BLaER1 treated with 17β-estradiol and CSF1 and Interleukin-3, amounts not matched to agents 10 nM and 100 nM (cell line): ENCODE results near the gene PCDHB6.
"Not testable (repeated sequence)": the region's sequence is repeated elsewhere in the genome, so short reads cannot be mapped to it uniquely, and the experiment has no call there.

ENCODE experiments used
- H3K27ac ChIP-seq, 11 experiments: shearing (Covaris generic); formaldehyde crosslinking; 2 replicates each; pipeline ENCODE4 v1.8.1; 2022
- H3K27me3 ChIP-seq, 11 experiments: shearing (Covaris generic); formaldehyde crosslinking; 2 replicates each; pipeline ENCODE4 v1.8.1; 2022
- H3K36me3 ChIP-seq, 11 experiments: shearing (Covaris generic); formaldehyde crosslinking; 2 replicates each; pipeline ENCODE4 v1.8.1; 2022
- H3K4me1 ChIP-seq, 10 experiments: shearing (Covaris generic); formaldehyde crosslinking; 2 replicates each; pipeline ENCODE4 v1.8.1; 2022
- H3K4me2 ChIP-seq, 11 experiments: shearing (Covaris generic); formaldehyde crosslinking; 2 replicates each; pipeline ENCODE4 v1.8.1; 2022
- H3K4me3 ChIP-seq, 10 experiments: shearing (Covaris generic); formaldehyde crosslinking; 2 replicates each; pipeline ENCODE4 v1.8.1; 2022
- H3K9ac ChIP-seq, 11 experiments: shearing (Covaris generic); formaldehyde crosslinking; 2 replicates each; pipeline ENCODE4 v1.8.1; 2022
- H3K9me3 ChIP-seq, 11 experiments: shearing (Covaris generic); formaldehyde crosslinking; replicated peaks in 1 of 11; 2 replicates each; pipeline ENCODE4 v1.8.1; 2022
- H4K20me1 ChIP-seq, 11 experiments: shearing (Covaris generic); formaldehyde crosslinking; 2 replicates each; pipeline ENCODE4 v1.8.1; 2022
- Cebpa-rat ChIP-seq, 11 experiments: shearing (Covaris generic); IDR thresholded peaks; 2 replicates each; pipeline ENCODE4 v1.8.1; 2022

PCDHB6 gene

GRCh38 chr5:141149812-141150211 is at the start of gene PCDHB6:
Gene PCDHB6 (plus strand): TSS chr5:141150057. CDS start chr5:141150258, 201 bp downstream.
- no peak within 1 kb of the TSS for H3K4me3 ChIP-seq

GRCh38 chr5:141100243-141100805 is 49.5 kb upstream of the PCDHB6 start, which contains the start of gene PCDHB3:
Gene PCDHB3 (plus strand): TSS chr5:141100473. CDS start chr5:141100650, 177 bp downstream.
- Histone ChIP-seq H3K36me3 (no peaks in the 10 kb centered on the region), H3K27me3 (no peaks in the 10 kb centered on the region), H3K4me3 (peak within 1 kb of the TSS in 1 of 10 experiments; percentile 24; a peak in 1 of 20 replicates), H3K9ac (no peak within 1 kb of the TSS), H3K4me1 (no peaks in the 10 kb centered on the region), H3K4me2 (no peak within 1 kb of the TSS), H3K9me3 (peaks cover 27 to 46% (median 35%) of the 10 kb centered on the region in 11 experiments; a peak in 21 of 22 replicates), H4K20me1 (no peaks in the 10 kb centered on the region), H3K27ac (no peak within 1 kb of the TSS)
- no peak for TF ChIP-seq Cebpa-rat (IDR thresholded peaks at IDR 0.05)

More at GRCh38 chr5:141149812-141150211, at the start of gene PCDHB6:
- Histone ChIP-seq H3K27ac (no peak within 1 kb of the TSS), H3K27me3 (no peaks in the 10 kb centered on the region), H3K9me3 (peaks cover 27 to 43% (median 33%) of the 10 kb centered on the region in 11 experiments), H3K9ac (no peak within 1 kb of the TSS), H4K20me1 (no peaks in the 10 kb centered on the region), H3K36me3 (no peaks in the 10 kb centered on the region), H3K4me2 (no peak within 1 kb of the TSS), H3K4me1 (no peaks in the 10 kb centered on the region)
- no peak for TF ChIP-seq Cebpa-rat (IDR thresholded peaks at IDR 0.05)

- Histone ChIP-seq H3K4me2 (no peak overlapping the region), H3K9ac (no peak overlapping the region)
- no peak for TF ChIP-seq Cebpa-rat (IDR thresholded peaks at IDR 0.05)
Measured at GRCh38 chr5:141101059-141101458, 48.8 kb upstream of the PCDHB6 start.

GRCh38 chr5:141102070-141102469 is 47.8 kb upstream of the PCDHB6 start:
- H3K4me2 ChIP-seq, H3K36me3 ChIP-seq, H3K27ac ChIP-seq, H4K20me1 ChIP-seq, H3K27me3 ChIP-seq, H3K4me1 ChIP-seq, H3K4me3 ChIP-seq, H3K9ac ChIP-seq: not testable (repeated sequence)
- peaks cover 21 to 34% (median 27%) of the 10 kb centered on the region in 11 experiments; a peak in 21 of 22 replicates for H3K9me3 ChIP-seq

More at GRCh38 chr5:141101059-141101458, 48.8 kb upstream of the PCDHB6 start:
- H3K4me1 ChIP-seq: no peaks in the 10 kb centered on the region
- no peaks in the 10 kb centered on the region for H3K27me3 ChIP-seq
- no peaks in the 10 kb centered on the region for H3K36me3 ChIP-seq
- H3K9me3 ChIP-seq: peaks cover 21 to 39% (median 27%) of the 10 kb centered on the region in 11 experiments; a peak in 21 of 22 replicates
- H3K4me3 ChIP-seq: no peak overlapping the region
- H4K20me1 ChIP-seq: no peaks in the 10 kb centered on the region
- no peak overlapping the region for H3K27ac ChIP-seq

GRCh38 chr5:141102471-141102870 is 47.4 kb upstream of the PCDHB6 start:
- not testable (repeated sequence) for H3K36me3 ChIP-seq, H4K20me1 ChIP-seq, H3K4me2 ChIP-seq, H3K27me3 ChIP-seq, H3K4me1 ChIP-seq, H3K9ac ChIP-seq, H3K27ac ChIP-seq, H3K4me3 ChIP-seq
- H3K9me3 ChIP-seq: peaks cover 21 to 34% (median 27%) of the 10 kb centered on the region in 11 experiments; a peak in 21 of 22 replicates

GRCh38 chr5:141105350-141105749 is 44.5 kb upstream of the PCDHB6 start:
- no peak for TF ChIP-seq Cebpa-rat (IDR thresholded peaks at IDR 0.05)
- H3K4me2 ChIP-seq: no peak overlapping the region
- H3K9ac ChIP-seq: no peak overlapping the region
- no peaks in the 10 kb centered on the region for H3K27me3 ChIP-seq
- no peaks in the 10 kb centered on the region for H4K20me1 ChIP-seq
- peaks cover 19 to 29% (median 22%) of the 10 kb centered on the region in 11 experiments; a peak in 21 of 22 replicates for H3K9me3 ChIP-seq
- no peak overlapping the region for H3K4me3 ChIP-seq
- no peaks in the 10 kb centered on the region for H3K36me3 ChIP-seq
- H3K27ac ChIP-seq: no peak overlapping the region
- no peaks in the 10 kb centered on the region for H3K4me1 ChIP-seq

GRCh38 chr5:141119250-141119649 is 30.6 kb upstream of the PCDHB6 start:
- Histone ChIP-seq H3K27me3 (no peaks in the 10 kb centered on the region), H3K4me1 (no peaks in the 10 kb centered on the region)
- TF ChIP-seq Cebpa-rat (IDR thresholded peaks at IDR 0.05): no peak

GRCh38 chr5:141121563-141121962 is 28.3 kb upstream of the PCDHB6 start, which contains the start of gene PCDHB4:
Gene PCDHB4 (plus strand): TSS chr5:141121818. CDS start chr5:141121999, 181 bp downstream.
- Histone ChIP-seq H3K4me1 (no peaks in the 10 kb centered on the region), H3K9ac (no peak within 1 kb of the TSS), H3K27me3 (no peaks in the 10 kb centered on the region), H3K9me3 (peaks cover 26 to 35% (median 33%) of the 10 kb centered on the region in 11 experiments), H4K20me1 (no peaks in the 10 kb centered on the region), H3K4me2 (no peak within 1 kb of the TSS), H3K4me3 (no peak within 1 kb of the TSS), H3K27ac (no peak within 1 kb of the TSS), H3K36me3 (no peaks in the 10 kb centered on the region)
- no peak for TF ChIP-seq Cebpa-rat (IDR thresholded peaks at IDR 0.05)

More at GRCh38 chr5:141119250-141119649, 30.6 kb upstream of the PCDHB6 start:
- Histone ChIP-seq H3K27ac (no peak overlapping the region), H3K4me3 (no peak overlapping the region), H3K36me3 (no peaks in the 10 kb centered on the region), H3K9ac (no peak overlapping the region), H3K4me2 (no peak overlapping the region), H4K20me1 (no peaks in the 10 kb centered on the region), H3K9me3 (peaks cover 35 to 48% (median 41%) of the 10 kb centered on the region in 11 experiments)

- Histone ChIP-seq H3K4me2 (no peak overlapping the region), H3K27me3 (no peaks in the 10 kb centered on the region), H3K4me1 (no peaks in the 10 kb centered on the region)
Measured at GRCh38 chr5:141121985-141122384, 27.9 kb upstream of the PCDHB6 start.

GRCh38 chr5:141123396-141124135 is 26.3 kb upstream of the PCDHB6 start:
- peaks cover 20 to 27% (median 25%) of the 10 kb centered on the region in 11 experiments; a peak in 19 of 22 replicates for H3K9me3 ChIP-seq
- H3K36me3 ChIP-seq, H4K20me1 ChIP-seq, H3K4me2 ChIP-seq, H3K4me1 ChIP-seq, H3K27me3 ChIP-seq, H3K27ac ChIP-seq, H3K4me3 ChIP-seq, H3K9ac ChIP-seq: not testable (repeated sequence)

More at GRCh38 chr5:141121985-141122384, 27.9 kb upstream of the PCDHB6 start:
- H3K9ac ChIP-seq: no peak overlapping the region
- no peaks in the 10 kb centered on the region for H3K36me3 ChIP-seq
- TF ChIP-seq Cebpa-rat (IDR thresholded peaks at IDR 0.05): no peak
- H3K4me3 ChIP-seq: no peak overlapping the region
- no peaks in the 10 kb centered on the region for H4K20me1 ChIP-seq
- H3K9me3 ChIP-seq: peaks cover 21 to 31% (median 29%) of the 10 kb centered on the region in 11 experiments
- no peak overlapping the region for H3K27ac ChIP-seq
